ENCODE results near the gene IDNK. TPM values are rescaled to one million over a fixed set of nuclear protein-coding genes. Genes with fewer than 3 reads are reported as not detected.
A peak's percentile ranks its signal among the peaks of the same experiment; 100 is the strongest.
"Not testable (repeated sequence)": the region's sequence is repeated elsewhere in the genome, so short reads cannot be mapped to it uniquely, and the experiment has no call there.

IDNK gene
- total RNA-seq: 3.0 and 4.8 TPM in 2 replicates

DNA sequence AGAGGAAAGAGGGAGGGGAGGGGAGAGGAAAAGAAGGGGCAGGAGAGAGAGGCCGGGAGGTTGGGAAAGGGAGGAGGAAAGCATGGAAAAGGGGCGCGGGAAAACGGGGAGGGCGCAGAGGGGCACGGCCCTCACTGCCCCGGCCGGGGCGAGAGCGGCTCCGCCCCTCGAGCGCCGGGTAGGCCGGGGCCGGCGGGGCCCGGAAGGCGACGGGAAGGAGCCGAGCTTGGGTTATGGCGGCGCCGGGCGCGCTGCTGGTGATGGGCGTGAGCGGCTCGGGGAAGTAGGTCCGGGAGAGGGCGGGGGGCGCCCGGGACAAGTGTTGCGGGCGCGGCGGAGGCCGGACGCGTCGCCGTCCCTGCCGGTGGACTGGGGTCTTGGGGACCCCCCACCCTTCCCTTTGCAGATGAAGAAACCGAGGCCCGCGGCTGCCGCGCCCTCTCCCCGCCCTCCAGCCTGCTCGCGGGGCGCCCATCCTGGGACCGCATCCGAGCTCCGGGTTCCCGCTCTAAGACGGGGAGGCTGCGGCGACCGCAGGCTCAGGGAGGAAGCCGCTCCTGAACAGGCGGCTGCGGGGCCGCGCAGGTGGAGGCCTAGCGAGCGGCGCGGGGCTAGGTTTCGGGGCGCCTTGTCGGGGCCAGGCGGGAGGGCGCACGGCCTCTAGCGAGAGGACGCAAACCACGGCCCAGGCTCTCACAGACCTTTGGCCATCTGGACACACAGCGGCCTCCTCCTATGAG is at the start of gene IDNK:
TSS of gene IDNK (plus strand) at position 205 of the 740 bp plus-strand sequence. CDS start at position 234, 29 bp downstream.
- DNase-seq (ENCODE audit: low read depth in 2 of 2): peak; percentile 56 to 60

DNA sequence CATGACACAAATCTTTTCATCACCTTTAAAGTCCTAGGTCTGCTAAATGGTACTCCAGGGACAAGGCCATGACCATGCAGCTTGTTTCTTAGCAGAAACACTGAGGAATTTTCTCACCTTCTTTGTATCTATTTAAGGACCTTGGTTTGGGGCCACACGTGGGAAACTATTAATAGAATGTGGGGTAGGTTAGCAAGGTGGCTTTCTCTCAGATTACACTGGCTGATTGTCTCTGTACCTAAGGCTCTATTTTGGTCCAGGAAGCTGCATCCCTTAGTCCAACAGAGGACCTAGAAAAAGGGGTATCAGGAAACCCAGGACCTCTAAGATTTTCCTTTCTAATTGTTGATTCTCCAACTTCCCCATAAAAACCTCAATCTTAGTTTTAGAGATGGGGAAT is 48.5 kb upstream of the IDNK start:
- DNase-seq (ENCODE audit: low read depth in 2 of 2): no peak

DNA sequence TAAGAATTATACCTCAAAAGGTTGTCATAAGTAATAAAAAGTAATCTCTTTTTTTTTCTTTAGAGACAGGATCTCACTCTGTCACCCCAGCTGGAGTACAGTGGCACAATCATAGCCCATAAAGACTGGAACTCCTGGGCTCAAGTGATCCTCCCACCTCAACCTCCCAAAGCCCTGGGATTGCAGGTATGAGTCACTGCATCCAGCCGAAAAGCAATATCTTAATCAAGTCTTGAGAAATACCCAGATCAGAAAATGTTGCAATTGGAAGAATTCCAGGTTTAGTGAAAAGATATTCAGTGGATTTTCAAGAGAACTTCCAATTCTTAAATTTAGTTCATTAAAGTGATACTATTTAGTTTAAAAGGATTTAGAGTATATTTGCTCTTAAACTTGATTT is 40.9 kb upstream of the IDNK start:
- DNase-seq (ENCODE audit: low read depth in 2 of 2): no peak

DNA sequence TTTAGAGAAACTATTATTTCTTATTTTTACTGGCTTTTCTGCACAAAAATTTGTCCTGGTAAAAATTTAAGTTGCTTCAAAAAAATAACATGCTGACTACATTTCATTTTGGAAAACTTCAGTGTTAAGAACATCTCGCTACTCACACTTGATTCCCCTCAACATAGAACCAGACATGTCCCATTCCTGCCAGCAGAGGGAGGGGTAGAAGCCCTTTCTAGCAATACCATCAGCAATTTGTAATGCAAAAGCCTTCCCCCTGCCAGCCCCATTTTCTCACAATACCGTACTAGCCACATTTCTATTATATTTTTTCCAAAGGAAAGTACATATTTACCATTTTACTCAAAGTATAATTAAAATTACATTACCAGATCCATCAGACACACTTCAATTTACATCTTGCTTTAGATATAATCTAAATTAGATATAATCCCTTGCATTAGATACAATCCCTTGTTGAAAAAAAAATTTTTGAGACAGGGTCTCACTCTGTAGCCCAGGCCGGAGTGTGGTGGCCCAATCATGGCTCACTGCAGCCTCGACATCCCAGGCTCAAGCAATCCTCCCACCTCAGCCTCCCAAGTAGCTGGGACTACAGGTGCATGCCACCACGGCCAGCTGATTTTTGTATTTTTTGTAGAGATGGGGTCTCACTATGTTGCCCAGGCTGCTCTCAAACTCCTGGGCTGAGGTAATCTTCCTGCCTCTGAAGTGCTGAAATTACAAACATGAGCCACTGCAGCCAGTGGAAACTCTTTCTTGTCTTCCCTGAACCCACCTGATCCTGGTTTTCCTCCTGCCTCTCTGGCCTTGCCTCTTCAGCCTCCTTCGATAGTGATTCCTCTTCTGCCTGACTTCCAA is 39.6 kb upstream of the IDNK start:
- DNase-seq (ENCODE audit: low read depth in 2 of 2): peak; percentile 61 to 77

DNA sequence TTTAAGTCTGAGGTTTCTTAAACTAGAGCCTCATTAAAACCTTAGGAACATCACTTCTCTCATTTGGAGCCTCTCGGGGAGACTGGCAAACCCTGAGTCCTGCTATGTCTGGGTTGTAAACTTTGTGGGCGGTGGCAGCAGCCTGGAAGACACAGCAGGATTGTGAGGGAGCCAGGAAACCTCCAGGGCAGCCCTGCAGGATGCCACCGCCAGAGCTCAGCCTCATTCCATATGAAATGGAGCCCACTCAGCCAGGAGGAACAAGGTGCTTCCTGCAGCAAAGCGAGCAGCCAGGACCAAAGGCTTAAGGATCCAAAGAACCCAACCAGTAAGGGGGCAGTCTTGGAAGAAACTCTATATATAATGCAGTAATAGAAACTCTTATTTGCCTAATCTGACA is 37.9 kb upstream of the IDNK start:
- no peak for DNase-seq (ENCODE audit: low read depth in 2 of 2)

DNA sequence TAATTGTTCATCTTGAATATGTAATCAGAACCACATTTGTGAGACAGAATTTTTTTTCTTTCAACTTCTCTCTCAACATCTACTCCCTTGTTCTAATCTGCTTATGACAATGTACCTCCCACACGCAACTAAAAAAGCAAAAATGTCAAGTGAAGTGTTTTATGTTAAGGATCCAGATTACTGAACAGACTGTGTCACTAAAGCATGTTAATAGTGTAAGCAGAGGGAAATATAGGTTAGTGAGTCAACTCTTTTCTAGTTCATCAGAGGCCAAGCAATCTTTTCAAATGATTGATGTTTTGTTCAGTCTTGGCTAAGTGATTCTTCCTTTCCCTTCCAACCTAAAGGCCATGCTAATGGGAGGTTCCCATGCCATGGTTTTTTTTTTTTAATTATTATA is 34.7 kb upstream of the IDNK start:
- no peak for DNase-seq (ENCODE audit: low read depth in 2 of 2)

DNA sequence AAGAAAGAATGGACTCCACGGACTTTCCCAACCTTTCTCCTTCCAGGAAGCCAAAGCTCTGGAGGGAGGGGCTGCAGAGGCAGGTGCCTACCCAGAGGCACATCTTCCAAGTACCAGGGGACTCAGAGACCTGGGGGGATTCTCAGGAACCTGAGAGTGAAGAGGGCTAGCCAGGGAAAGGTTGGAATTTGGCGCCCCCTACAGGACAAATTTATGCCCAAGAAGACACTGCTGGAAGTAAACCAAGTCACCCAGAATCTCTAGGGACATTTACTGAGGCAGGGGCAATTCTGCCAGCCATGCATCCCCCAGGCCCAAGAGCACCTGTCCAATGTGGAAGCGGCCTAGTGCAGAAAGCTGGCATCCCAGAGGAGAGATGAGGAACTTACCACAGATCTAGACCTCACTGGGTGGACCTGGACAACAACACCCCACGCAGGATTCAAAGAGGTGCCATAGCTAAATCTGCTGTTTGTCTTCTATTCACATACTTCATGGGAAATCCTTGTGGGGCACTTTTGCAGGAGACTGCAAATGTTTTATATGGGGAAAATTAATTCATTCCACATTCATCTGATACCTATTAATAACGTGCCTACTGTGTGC is 25.9 kb upstream of the IDNK start:
- DNase-seq (ENCODE audit: low read depth in 2 of 2): peak; percentile 44 to 58

DNA sequence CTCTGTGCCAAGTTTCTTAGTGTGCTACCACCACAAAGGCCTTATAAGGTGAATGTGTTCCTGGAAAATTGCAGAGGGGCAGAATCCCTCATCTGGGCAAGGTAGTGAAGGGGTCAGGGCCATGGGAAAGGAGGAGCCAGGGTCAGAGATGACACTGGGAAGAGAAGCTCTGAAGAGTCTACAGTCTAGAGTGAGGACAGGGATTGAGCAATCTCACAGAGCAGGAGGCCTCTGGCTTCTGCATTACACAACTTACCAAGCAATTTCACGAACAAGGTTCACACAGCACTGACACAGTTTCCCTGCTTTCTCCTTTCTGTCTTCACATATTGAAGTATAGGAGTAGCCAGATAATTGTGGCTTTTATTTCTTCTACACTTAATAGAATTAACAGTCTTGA is 24.5 kb upstream of the IDNK start:
- no peak for DNase-seq (ENCODE audit: low read depth in 2 of 2)

DNA sequence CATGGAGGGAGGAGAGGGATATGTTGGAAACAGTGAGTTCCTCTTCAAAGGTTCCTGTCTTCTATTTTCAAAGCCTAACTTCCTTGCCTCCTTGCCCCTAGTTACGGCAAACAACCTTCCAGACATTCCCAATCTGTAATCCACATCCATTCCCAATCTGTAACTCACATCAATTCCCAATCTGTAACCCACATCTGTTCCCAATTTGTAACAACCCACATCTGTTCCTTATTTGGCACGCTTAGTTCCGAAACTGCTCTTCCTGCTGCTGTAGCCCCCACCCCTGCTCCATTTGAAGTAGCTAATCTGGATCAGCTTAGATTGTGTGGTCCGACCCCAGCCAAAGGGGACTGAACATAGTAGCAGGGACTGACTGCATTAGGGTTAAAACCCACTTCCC is 23.9 kb upstream of the IDNK start:
- no peak for DNase-seq (ENCODE audit: low read depth in 2 of 2)

DNA sequence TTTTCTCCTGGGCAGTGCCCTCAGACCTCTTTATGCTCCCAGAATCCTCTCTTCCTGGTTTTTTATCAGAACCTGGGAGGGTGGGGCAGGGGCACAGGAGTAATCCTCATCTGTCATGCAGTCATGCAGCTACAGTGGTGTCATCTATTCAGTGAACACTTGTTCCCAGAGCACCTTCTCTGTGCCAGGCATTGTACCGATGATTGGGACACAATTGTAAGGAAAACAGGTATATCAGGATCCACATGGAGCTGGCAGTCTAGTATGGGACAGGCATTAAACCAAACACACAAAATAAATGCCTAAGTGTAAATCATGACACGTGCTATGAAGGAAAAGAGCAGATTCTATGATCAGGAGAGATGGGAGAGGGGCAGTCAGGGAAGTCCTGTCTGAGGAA is 21.5 kb upstream of the IDNK start:
- DNase-seq (ENCODE audit: low read depth in 2 of 2): no peak

DNA sequence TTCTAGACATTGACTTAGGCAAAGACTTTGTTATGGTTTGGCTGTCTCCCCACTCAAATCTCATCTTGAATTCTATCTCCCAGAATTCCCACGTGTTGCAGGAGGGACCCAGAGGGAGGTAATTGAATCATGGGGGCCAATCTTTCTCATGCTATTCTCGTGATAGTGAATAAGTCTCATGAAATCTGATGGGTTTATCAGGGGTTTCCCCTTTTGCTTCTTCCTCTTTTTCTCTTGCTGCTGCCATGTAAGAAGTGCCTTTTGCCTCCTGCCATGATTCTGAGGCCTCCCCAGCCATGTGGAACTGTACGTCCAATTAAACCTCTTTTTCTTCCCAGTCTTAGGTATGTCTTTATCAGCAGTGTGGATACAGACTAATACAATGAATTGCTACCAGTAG is 15.3 kb upstream of the IDNK start:
- not testable (repeated sequence) for DNase-seq (ENCODE audit: low read depth in 2 of 2)

DNA sequence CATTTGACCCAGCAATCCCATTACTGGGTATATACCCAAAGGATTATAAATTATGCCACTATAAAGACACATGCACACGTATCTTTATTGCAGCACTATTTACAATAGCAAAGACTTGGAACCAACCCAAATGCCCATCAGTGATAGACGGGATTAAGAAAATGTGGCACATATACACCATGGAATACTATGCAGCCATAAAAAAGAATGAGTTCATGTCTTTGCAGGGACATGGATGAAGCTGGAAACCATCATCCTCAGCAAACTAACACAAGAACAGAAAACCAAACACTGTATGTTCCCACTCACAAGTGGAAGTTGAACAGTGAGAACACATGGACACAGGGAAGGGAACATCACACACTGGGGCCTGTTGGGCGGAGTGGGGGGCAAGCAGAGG is 9.6 kb upstream of the IDNK start:
- not testable (repeated sequence) for DNase-seq (ENCODE audit: low read depth in 2 of 2)

DNA sequence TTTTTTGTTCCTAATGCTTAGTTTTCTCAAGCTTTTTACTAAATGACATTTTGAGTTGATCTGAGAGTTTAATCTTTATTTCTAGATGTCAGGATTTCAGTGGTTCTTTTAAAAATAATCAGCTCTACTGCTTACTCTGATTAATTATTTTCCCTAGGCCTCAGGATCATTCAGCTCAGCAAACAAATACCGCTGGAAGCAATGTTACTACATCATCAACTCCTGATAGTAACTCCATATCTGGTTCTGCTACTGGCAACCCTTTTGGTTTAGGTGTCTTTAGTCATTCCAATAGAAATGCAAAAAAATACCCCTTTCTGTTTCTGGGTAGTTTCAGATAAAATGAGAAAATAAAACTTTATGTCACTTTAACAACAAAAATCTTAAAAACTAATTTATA is 5.6 kb upstream of the IDNK start:
- DNase-seq (ENCODE audit: low read depth in 2 of 2): no peak

DNA sequence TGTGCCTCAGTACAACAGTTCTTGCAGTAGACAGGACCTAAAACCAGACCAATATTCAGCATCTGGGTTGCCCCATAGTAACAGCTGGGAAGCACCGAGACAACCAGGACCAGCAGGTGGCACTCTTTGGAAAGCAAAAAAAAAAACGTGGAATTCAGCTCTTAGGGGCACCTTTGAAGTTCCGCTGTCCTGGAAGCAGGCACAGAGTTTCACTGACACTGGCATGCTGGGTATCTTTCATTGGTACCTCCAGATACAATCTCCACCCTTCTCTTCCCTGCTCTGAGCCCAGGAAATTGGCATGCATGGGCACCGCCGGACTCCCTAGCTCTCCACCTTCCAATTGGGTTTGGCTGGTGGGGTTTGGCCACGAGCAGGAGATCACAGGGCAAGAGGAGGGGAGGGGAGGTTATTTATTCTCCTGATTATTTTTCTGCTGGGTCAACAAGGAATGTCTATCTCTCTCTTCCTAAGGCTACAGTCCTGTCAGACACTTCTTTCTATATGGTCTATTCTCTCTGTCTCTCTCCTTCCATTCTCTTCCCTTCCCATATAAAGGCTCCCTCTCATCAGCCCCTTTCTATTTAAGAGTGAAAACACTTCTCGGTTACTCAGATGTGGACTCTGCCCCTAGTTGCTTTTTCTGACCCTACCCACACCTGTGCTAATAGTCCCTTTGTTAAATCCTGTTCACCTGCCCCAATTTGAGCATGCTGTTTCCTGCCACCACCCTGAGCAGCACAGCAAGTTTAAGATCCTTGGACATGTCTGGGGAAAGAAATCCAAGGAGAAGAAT is 1.9 kb upstream of the IDNK start:
- DNase-seq (ENCODE audit: low read depth in 2 of 2): peak; percentile 61 to 75

DNA sequence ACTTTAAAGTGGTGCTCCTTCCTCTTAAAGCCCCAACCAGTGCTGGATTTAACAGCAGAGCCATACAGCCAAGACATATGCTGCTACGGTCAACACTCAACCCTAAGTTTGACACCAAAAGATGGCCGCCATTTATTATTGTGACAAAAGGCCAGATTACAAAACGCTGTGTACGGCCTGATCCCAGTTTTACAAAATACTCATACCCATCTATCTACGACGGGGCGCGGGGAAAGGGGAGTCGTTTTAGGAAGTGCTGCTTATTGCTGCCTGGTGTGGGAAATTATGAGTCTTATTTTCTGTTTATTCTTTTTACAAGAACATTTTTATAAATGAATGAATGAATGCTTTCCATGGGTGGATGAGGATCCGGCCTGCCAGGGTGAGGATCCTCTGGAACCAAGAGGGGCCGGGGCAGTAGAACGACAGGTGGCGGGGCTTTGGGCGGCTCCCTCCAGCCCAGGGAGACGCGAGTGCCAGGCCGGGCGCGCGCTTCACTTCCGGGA is 457 bp upstream of the IDNK start:
- DNase-seq (ENCODE audit: low read depth in 2 of 2): no peak

DNA sequence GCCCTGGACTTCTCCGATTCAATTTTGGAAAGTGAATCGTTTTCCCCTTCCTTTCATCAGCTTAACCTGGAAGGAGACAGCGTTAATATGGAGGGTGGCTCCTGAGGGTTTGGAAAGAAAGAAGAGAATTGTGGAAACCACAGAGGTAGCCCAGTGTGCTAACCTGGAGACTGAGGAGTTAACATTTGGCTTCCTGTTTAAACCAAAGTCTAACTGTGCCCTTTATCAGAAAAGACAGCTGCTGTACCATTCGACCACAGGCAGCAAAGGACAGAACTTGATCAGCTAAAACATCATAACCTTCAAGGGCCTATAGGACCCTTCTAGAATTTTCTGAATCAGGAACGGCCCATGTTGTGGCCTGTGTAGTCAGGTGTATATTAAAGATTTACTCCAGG is 735 bp downstream of the IDNK start:
- DNase-seq (ENCODE audit: low read depth in 2 of 2): peak in 1 of 2 donors; percentile 15

DNA sequence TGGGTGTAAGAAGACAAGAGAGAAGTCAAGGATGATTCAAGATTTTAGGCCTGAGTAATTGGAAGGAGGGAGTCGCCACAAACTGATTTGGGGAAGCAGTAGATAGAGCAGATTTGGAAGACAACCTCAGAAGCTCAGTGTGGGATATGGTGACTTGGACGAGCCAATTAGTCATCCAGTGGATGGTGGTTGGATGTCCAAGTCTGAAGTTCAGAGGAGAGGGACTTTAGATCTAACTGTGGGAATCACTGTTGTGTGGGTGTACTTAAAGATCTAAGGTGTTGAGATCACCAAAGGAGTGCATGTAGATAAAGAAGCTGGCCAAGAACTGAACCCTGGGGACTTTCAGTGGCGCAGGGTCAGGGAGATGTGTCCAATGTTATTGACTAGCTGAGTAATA is 2.2 kb downstream of the IDNK start:
- no peak for DNase-seq (ENCODE audit: low read depth in 2 of 2)

DNA sequence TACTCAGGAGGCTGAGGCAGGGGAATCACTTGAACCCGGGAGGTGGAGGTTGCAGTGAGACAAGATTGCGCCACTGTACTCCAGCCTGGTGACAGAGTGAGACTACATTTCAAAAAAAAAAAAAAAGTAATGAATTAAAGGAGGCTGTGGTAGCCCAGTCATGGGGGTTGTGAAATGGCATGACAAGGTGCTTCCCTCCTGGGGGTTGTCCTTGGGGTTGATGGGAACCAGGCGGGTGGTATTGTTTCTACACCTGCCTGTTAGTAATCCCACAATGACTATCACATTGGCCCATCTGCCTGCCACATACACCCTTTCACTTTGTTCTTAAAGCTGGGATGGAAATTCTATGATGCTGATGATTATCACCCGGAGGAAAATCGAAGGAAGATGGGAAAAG is 5.6 kb downstream of the IDNK start:
- no peak for DNase-seq (ENCODE audit: low read depth in 2 of 2)

DNA sequence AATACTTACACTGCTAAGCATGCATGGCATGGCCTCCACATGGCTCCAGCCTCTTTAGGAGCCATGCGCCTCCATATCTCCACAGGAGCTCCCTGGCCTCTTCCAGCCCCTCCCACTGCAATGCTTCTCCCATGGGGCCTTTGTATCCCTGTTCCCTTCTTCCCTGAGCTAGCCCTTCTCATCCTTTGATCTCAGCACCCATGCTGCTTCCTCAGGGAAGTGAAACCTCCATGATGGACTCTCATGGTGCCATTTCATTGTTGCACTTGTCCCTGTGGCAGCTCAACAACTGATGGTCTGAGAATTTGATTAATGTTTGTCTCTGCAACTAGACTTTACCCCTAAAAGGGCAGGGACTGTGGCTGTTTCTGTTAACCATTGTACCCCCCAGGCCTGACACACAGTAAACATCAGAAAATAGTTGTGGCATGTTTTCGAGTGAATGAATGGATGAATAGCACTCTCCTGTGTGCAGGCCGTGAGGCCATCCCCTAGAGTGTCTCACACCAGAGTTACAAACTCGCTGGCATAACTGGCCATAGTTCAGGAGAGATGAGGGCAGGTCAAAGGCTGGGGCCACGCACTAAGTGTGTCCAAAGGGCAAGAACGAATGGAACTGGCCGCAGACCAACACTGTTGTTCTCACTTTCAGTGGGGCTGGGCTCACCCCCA is 6.6 kb downstream of the IDNK start:
- DNase-seq (ENCODE audit: low read depth in 2 of 2): no peak

DNA sequence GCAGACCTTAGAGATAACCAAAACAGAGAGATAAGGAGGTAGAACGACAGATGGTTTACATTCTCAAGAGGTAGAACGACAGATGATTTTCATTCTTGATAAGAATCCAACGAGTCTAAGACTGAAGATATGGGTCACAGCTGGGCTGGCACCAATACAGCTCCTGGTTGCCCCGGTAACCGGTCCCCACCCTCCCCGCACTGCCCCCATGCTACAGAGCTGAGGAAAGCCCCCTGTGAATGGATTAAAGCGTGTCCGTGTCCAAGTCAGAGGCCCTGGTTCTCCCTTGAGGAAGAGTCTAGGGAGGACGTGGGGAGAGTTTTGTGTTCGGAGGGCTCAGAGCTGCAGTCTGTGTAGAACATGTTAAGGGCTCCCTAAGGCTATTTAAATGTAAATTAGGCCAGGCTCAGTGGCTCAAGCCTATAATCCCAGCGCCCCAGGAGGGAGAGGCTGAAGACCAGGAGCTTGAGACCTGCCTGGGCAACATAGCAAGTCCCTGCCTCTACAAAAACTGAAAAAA is 8.1 kb downstream of the IDNK start:
- no peak for DNase-seq (ENCODE audit: low read depth in 2 of 2)

DNA sequence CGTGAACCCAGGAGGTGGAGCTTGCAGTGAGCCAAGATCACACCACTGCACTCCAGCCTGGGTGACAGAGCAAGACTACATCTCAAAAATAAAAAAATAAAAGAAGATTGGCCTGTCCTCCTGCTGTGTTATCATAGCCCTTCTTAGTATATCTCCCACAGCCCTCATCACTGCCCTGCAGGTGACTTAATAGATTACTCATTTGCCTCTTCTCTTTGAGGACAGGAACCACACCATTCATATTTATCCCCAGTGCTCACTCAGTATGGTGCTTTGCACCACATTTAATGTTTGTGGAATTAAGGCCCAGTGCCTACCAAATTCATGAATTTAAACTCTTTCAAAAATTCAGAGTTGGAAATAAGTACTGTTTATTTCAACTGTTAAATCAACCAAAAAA is 10.3 kb downstream of the IDNK start:
- no peak for DNase-seq (ENCODE audit: low read depth in 2 of 2)

All from lung microvascular endothelial cell (primary cell).